ENCODE data around the gene GPI.
"Not testable (repeated sequence)": the region's sequence is repeated elsewhere in the genome, so short reads cannot be mapped to it uniquely, and the experiment has no call there.

Gene GPI

DNA sequence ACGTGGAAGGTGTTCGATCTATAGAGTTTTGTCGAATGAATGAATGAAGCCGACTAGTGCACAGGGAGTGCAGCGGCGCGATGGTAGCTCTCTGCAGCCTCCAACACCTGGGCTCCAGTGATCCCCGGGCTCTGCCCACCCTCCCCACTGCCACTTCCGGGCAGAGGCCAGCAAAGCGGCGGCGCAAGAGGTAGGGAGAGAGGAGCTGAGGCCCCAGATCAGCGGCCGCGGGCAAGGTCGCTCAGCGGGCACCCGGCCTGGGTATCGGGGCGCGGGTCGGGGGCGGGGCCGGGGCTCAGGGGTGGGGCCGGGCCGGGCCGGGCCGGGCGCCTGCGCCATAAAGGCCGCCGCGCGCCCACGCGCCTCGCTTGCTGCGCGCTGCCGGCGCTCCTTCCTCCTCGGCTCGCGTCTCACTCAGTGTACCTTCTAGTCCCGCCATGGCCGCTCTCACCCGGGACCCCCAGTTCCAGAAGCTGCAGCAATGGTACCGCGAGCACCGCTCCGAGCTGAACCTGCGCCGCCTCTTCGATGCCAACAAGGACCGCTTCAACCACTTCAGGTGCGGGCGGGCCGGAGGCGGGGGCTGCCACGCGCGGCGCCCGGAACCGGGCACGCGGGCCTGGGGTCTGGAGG is at the start of gene GPI:
Gene GPI (plus strand): TSS at position 367 of the 633 bp plus-strand sequence. CDS start 71 bp downstream, at position 438.
- DNase-seq (ENCODE audit: low spot score): peak; percentile 23

DNA sequence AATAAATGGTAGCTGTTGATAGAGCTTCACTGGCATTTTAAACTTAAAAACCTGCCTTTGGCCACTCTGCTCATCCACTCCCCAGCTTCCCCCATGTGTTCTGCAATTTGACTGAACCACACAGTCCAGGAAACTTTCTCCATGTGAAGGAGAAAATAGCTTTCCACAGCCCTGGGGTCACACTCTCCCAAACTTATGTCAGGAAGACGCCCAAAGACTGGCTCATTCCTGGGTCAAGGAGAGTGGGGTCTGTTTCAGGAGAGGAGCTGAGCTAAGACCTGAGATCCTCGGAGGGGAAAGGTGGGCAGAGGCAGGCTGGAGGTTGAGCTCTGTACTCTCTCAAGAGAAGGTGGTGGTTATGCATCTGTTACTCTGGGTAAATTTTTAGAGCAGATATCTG is 48.7 kb upstream of the GPI start:
- DNase-seq (ENCODE audit: low spot score): no peak

DNA sequence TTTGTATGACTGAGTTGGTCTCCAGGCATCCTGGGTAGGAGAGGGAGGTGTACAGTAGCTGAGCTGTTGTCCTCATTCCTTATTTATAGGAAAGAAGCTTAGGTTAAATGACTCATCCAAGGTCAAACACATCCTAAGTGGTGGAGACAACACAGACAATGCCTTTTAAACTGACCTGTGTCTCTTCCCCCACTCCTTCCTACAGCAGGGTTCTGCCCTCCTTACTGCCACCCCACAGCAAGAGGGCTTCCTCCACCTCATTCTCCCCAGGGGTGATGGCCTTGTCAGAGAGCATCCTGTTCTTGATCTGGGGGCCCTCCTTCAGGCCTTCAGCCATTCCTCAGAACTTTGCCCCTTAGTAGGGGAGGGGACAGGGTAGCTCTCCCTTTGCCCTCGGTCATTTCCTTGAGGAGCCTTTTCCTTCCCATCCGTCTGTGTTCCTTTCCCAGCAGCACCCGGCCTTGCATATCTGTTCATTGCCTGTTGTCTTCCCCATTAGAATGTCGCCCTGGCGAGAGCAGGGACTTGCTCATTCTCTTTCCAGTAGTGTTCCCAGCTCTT is 48.2 kb upstream of the GPI start:
- DNase-seq (ENCODE audit: low spot score): no peak

DNA sequence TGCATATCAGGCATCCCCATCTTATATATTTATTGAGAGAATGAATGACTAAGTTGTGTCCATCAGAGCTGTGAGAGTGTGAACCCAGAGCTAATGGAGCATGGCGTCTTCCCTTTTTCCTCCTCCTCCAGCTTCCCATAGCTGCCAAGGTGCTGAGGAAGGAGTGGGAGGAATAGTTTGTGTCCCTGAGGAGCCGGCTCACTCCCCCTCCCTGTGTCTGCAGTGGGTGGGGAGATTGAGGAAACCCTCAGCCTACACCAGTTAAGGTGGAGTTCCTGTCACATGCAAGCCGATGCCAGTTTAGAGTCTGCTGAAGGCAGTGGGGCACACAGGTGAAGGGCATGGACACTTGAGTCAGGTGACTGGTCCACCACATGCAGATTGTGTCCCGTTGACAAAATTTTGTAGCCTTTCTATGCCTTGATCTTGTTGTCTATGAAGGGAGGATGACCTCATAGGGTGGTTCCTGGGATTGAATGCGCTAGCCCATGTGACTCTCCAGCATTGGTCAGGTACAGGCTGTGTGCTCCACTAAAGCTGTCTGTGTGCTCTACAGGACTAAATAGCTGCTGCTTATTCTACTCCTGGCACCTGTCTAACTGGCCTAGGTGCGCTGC is 47.6 kb upstream of the GPI start:
- no peak for DNase-seq (ENCODE audit: low spot score)

DNA sequence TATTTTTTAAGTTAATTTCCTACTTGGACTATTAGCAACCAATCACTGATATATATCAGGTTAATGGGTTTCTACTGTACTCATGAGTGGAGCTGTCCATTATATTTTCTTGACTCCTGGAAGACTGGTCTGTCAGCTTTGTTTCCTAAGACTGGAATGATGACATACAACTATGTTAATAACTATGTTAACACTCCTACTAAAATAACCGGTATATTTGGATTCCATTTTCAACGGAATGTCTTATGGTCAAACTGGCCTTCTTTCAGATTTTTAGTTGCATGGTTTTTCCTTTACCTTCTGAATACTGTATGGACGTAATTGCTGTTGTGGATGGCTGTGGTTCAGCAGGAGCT is 45.8 kb upstream of the GPI start:
- DNase-seq (ENCODE audit: low spot score): no peak

DNA sequence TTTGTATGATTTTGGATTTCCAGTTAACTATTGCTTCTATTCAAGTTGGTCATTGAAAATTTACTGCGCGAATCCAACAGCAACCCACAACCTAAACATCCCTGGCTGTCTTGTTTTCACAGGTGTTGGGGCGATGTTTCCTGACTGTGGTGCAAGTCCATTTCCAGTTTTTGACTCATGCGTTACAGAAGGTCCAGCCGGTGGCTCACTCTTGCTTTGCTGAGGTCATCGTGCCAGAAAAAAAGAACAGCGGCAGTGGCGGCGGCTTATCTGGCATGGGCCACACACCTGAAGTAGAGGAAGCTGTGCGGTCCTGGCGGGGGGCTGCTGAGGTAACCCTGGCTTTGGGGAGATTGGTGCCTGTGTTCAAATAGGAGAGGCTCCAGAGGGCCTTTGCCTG is 45.2 kb upstream of the GPI start:
- DNase-seq (ENCODE audit: low spot score): no peak

DNA sequence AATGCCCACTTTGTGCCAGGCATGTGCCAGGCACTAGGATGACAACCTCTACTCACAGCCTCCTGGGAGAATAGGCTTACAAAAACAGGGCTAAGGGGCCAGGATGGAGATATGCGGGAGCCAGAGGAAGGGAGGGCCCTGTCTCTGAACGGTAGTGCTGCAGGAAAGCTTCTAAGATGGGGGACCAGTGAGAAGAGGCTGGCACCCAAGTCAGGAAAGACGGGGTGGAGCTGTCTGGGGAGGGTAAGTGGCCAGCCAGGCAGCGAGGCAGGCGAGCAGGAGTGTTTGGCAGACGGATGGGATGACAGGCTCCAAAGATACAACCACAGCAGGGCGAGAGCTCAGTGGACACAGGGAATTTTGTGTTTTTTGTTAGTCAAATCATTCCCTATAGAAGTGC is 44.7 kb upstream of the GPI start:
- DNase-seq (ENCODE audit: low spot score): no peak

DNA sequence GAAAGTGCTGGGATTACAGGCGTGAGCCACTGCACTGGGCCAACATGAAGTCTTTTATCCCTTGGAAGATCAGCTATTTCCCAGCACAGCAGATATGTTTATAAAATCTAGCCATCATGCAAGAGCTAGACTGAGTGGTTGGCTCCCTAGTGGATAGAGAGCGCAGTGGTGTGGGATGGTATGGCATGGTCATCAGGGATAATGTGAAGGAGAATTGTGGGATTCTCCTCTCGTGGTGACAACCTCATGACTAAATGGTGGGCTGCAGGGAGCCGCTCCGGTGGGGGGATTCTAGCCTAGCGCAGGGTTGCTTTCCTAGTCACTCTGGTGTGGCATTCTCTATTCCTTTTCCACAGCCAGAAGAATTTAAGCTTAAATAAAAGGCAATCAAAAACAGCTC is 43.3 kb upstream of the GPI start:
- no peak for DNase-seq (ENCODE audit: low spot score)

DNA sequence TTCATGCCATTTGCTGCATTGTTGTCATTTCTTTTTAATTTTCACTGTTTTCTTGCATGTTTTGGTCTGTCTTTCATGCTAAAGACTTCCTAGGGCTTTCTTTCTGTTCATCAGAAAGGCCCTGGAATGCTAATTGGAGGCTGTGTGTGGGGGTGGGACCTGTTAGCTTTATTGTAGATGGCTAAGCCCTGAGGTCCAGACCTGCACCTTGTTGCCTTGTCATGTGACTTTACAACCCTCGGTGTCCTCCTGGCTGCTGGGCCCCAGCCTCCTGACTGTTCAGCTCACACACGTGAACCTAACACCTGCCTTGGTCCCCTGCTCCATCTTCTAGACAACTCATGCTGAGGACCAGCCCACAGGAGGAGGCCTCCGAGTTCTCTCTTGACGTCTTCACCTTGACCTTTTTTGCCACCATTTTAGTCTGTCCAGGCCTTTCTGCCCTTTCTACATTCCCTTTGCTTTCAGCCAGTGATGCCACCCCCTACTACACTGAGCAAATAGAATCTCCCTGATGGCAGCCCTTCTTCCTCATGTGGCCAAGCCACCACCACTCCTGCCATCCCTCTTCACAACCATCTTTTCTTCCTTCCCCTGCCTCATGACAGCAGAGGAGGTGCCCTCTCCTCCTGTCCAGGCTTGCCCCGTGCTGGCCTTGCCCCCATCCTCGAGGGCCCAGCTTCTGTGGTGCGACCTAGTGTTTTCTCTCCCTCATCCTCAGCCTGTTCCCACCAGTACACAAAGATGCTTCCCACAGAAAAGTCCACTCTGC is 41.4 kb upstream of the GPI start:
- no peak for DNase-seq (ENCODE audit: low spot score)

DNA sequence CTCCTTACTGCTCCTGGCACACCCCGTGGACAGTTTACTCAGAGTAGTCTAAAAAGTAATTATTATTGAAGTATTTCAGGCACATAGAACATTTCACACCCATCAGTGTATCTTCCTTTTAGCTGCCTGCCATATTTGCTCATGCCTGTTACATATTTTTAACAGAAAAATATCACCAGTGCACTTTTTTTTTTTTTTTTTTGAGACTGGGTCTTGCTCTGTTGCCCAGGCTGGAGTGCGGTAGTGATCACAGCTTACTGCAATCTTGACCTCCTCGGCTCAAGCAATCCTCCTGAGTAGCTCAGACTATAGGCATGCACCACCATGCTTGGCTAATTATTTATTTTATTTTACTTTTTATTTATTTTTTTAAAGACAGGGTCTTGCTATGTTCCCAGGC is 40.7 kb upstream of the GPI start:
- DNase-seq (ENCODE audit: low spot score): no peak

DNA sequence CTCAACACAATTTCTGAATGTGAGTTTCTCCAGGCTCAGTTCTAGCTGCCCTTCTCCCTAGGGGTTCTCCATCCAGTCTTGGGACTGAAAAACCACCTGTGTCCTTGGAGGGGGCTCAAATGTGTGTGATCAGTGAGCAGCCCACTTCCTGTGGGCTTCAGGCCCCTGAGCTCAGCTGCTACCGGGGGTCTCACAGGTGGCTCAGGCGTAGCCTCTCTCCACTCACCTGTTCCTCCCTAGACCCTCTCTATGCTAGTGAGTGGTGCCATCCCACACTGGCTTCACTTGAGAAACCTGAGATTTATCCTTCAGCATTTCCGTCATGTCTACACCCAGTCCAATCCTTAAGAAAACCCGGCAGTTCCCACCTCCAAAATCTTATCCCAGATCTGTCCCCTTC is 39.8 kb upstream of the GPI start:
- no peak for DNase-seq (ENCODE audit: low spot score)

DNA sequence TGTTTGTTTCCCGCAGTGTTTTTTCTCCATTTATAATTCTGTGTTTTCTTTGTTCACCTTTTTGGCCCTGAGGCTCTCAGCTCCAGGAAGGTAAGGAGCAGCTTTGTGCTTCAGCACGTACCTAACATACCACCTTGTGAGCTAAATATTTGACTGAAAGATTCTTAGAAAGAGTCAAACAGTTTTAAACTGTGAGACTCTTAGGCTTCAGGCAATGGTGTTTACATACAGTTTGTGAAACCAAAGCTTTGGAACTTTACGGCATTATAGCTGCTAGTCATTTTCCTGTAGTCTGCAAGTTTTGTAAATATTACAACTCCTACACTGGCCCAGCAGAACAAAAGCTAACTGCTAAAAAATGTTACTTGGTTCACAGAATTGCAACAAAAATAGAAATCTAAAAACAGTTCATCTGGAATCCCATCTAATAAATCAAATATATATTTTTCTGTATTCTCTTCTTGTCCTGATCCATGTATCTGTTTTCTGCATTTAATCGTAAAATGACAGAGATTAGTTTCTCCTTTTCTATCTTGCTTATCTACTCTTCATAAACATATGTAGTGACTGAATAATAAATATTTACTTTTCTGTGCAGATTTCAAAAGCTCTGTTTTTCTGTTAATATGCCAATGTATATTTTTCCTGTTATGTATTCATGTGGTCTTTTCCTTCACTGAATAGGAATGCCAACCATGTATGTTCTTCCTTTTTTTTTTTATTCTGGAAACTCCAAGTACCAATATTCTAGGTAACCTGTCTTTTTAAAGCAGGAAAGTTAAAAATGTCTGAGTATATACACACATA is 38.8 kb upstream of the GPI start:
- DNase-seq (ENCODE audit: low spot score): no peak

DNA sequence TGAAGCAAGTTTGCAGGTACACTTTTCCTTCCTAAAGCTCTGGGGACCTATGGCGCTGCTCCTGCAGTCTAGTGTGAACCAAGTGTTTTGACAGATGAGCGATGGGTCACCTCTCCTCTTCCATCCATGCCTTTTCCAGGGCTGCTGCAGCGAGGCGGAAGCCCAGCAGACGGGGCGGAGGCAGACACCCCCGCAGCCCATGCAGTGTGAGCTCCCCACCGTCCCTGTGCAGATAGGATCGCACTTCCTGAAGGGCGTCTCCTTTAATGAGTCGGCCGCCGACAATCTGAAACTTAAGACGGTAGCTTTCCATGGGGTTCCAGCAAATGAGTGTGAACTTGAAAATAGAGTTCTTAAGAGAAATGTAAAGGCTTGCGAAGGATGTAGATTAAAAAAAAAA is 37.1 kb upstream of the GPI start:
- no peak for DNase-seq (ENCODE audit: low spot score)

DNA sequence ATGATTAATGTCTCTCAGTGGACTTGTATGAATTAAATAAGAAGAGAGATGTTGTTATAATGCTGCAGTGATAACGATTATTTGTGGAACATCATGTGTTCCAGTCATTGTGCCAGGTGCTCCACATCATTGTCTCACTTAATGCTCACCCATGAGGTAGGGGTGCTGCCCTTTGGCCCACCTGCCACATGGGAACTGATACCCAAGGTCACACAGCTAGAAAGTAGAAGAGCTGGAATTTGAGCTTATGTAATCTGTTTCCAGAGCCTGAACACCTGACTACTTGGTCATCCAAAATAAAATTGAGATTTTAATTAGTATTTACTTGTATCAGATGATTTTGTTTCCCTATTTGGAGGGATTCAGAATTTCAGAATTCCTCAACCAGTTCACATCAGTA is 36.0 kb upstream of the GPI start:
- no peak for DNase-seq (ENCODE audit: low spot score)

DNA sequence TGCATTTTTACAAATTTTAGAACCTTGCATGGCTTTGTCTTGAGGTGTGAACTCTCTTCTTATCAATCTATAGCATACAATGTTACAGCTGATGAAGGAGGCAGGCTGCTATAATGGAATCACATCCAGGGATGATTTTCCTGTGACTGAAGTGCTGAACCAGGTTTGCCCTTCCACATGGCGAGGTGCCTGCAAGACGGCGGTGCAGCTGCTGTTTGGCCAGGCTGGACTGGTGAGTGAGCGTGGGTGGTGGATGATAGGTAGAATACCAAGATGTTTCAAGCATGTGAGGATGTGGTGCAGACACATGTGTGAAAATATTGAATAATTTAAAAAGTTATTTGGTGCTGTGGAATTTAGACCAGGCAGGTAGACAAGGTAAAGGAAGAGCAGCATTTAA is 34.9 kb upstream of the GPI start:
- DNase-seq (ENCODE audit: low spot score): no peak

DNA sequence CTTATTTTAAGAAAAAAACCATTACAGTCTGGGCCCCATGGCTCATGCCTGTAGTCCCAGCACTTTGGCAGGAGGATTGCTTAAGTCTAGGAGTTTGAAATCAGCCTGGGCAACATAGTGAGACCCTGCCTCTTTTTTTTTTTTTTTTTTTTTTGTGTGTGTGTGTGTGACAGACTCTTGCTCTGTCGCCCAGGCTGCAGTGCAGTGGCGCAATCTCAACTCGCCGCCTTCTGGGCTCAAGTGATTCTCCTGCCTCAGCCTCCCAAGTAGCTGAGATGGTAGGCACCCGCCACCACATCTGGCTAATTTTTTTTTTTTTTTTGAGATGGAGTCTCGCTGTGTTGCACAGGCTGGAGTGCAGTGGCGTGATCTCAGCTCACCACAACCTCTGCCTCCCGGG is 34.4 kb upstream of the GPI start:
- DNase-seq (ENCODE audit: low spot score): not testable (repeated sequence)

DNA sequence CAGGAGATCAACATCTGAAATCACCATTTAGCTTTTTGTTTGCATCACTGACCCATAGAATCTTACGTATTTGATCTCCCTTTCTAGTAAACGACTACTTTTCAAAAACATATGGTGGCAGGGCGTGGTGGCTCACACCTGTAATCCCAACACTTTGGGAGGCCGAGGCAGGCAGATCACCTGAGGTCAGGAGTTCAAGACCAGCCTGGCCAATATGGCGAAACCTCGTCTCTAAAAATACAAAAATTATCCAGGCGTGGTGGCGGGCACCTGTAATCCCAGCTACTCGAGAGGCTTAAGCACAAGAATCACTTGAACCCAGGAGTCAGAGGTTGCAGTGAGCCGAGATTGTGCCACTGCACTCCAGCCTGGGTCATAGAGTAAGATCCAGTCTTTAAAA is 33.4 kb upstream of the GPI start:
- DNase-seq (ENCODE audit: low spot score): not testable (repeated sequence)

DNA sequence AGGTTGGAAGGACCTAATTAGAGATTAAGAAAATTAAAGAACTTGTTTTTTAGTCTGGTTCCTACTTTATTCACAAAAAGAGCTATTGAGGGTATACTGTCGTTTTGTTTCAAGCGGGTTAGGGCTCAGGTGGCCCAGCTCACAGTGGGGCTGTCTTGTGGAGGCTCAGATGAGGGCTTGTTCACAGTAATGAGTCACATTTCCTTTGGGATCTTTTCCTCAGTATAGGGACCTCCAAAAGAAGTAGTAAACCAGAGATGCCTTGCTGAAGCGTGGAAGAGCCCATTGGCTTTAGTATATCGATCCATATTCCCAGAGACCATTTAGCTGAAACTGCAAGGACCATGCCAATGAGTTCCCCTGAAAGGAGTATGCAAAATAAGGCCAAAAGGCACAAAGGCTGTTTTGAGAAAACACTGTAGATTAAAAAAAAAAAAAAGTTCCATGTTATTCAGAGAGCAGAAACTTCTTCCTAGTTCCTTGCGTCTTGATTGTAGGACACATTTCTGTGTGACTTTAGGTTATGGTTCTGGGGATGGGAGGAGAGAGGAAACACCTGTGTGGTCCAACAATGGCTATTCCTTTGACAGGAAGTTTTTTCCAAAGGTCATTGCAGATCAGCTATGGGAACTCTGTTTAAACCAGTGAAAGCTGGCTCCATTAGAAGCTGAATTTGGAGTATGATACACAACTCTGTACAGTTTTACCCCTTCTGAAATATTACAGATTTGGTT is 32.8 kb upstream of the GPI start:
- DNase-seq (ENCODE audit: low spot score): no peak

DNA sequence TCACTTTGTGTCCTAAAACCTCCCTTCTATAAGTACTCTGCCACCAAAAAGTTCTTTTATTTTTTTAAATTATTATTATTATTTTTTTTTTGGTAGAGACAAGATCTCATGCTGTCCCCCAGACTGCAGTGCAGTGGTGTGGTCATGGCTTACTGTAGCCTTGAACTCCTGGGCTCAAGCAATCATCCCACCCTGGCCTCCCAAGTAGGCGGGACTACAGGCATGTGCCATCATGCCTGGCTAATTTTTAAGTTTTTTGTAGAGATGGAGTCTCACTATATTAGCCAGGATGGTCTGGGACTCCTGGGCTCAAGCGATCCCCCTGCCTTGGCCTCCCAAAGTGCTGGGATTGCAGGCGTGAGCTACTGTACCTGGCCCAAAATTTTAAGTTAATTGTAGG is 29.1 kb upstream of the GPI start:
- DNase-seq (ENCODE audit: low spot score): no peak

DNA sequence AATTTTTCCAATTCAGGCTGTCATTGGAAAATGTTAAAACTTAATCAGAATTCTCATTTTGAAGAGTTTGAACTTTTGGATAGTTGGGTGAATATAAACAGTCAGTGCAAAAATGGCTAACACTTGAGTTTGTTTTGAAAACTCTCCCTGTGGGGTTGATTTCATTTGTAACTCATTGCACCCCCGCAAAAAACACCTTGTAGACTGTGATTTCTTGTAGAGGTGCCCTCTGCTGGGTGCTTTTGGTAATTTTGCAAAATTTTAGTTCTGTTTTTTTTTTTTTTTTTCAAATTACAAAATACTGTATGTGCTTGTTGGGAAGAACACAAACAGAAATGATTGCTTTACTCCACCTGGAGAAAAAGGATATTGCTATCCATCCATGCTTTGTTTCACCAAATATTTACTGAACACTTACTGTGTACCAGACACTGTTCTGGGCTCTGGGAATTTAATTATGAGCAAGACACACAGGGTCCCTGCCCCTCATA is 28.2 kb upstream of the GPI start:
- peak; percentile 59 for DNase-seq (ENCODE audit: low spot score)

DNA sequence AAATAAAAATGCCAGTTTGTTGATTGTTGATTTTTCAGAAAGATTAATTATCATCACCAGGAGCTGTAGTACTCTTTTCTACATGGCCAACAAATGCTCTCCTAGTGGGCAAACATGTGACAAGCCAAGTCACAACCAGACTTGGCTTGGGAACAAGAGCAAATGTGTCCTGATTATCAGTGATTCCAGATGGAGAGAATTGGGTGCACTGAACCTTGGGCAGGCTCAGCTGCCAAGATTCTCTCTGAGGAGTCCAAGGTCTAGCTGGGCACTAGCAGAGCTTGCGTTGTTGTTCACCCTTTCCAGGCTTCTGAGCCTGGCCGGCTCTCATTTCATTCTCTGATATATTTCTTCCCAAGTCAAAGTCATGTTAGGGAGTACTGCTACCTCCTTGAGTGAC is 27.3 kb upstream of the GPI start:
- DNase-seq (ENCODE audit: low spot score): no peak

Measured in hematopoietic multipotent progenitor cell treated with erythropoietin and hydrocortisone succinate and interleukin-3 and kit ligand, for 15 days (in vitro differentiated cells).